Erythroblast (primary cell): ENCODE measurements around the gene OR10J5.

ENCODE experiments used
- GATA1 ChIP-seq: IDR thresholded peaks from 2 replicates; pipeline ENCODE4 v1.6.1; 2011; ENCODE audit warnings: low read depth, mild to moderate bottlenecking, control low read depth, low read length, moderate library complexity
- POLR2A ChIP-seq: IDR thresholded peaks from 2 replicates; pipeline ENCODE4 v1.6.1; 2011; ENCODE audit warnings: mild to moderate bottlenecking, low read length

- TF ChIP-seq POLR2A = no peak
- TF ChIP-seq GATA1 = no peak
Observed at GRCh38 chr1:159548126-159548525, 12.3 kb upstream of the OR10J5 start.
